Measurements from ENCODE around the gene SLC25A38. TPM values are rescaled to one million over a fixed set of nuclear protein-coding genes. Genes with fewer than 3 reads are reported as not detected.

The SLC25A38 gene
- polyA plus RNA-seq, 1 donor = 35.1 TPM

DNA sequence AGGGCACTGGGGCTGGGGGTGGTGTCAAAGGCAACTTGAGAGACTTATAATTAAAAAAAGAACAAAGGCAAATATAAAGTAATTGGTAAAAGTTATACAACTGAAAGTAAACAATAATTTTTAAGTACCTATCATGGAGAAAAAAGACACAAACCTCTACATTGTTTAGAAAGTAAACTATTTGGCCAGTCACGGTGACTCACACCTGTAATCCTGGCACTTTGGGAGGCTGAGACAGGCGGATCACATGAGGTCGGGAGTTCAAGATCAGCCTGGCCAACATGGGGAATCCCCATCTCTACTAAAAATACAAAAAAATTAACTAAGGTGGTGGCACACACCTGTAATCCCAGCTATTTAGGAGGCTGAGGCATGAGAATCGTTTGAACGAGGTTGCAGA is 49.2 kb downstream of the SLC25A38 start:
- WGBS (ENCODE audit: insufficient coverage, low lambda C conversion rate) = no CpG with 5 or more reads among the region's 5 CpGs
- H3K27me3 ChIP-seq (ENCODE audit: control insufficient read depth, insufficient read depth, low read length) = no peaks in the 10 kb centered on the region
- no peak overlapping the region for H3K4me3 ChIP-seq (ENCODE audit: low read length)
- DNase-seq = no peak
- H3K36me3 ChIP-seq (ENCODE audit: control insufficient read depth, insufficient read depth, low read length) = no peaks in the 10 kb centered on the region
- H3K27ac ChIP-seq (ENCODE audit: low read length) = no peak overlapping the region
- H3K9me3 ChIP-seq (ENCODE audit: control insufficient read depth, low read depth, low read length) = no peaks in the 10 kb centered on the region
- H3K4me1 ChIP-seq (ENCODE audit: control insufficient read depth, insufficient read depth, low read length) = no peaks in the 10 kb centered on the region

DNA sequence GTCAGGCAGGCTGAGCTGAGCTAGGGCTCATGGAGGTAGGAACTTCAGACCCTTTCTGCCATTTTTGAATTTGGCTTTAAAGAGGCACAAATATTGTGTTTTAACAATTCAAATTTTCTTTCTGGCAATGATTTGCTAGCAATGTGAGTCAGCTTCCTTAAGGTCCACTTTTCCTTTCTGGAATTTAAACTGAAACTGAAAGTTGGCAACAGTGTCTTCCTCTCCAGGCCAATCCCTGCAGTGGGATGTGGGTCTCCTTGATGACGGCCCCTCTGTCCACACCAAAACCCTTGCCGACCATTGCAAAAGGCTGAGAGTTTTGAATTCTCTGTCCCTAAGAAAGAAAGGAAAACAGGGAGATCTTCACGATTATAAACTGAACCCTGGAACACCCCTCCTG is 50.5 kb downstream of the SLC25A38 start:
- no peak overlapping the region for H3K27ac ChIP-seq (ENCODE audit: low read length)
- H3K4me1 ChIP-seq (ENCODE audit: control insufficient read depth, insufficient read depth, low read length) = no peaks in the 10 kb centered on the region
- H3K9me3 ChIP-seq (ENCODE audit: control insufficient read depth, low read depth, low read length) = no peaks in the 10 kb centered on the region
- no peak overlapping the region for H3K4me3 ChIP-seq (ENCODE audit: low read length)
- no peaks in the 10 kb centered on the region for H3K36me3 ChIP-seq (ENCODE audit: control insufficient read depth, insufficient read depth, low read length)
- WGBS (ENCODE audit: insufficient coverage, low lambda C conversion rate) = no CpG with 5 or more reads among the region's 3 CpGs
- no peaks in the 10 kb centered on the region for H3K27me3 ChIP-seq (ENCODE audit: control insufficient read depth, insufficient read depth, low read length)
- DNase-seq = peak in 1 of 2 donors; percentile 43

DNA sequence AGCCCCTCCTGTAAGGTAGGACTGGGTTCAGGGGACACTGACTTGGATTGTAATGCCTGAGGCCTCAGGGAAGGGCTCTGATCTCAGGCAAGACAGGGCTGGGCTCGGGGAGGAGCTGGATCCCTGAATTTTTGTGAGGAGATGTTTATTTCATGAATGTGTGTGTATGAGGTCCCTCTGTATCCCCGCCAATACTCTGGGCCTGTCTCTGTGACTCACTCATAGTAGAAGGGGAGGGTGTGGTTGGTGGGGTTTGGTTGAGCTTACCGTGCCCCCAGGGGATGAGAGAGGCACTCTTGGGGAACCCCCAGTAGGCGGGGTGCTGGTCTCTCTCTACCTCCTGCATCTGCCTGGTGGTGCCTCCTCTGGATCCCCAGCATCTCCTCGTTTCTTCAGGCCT is 51.4 kb downstream of the SLC25A38 start:
- no CpG with 5 or more reads among the region's 5 CpGs for WGBS (ENCODE audit: insufficient coverage, low lambda C conversion rate)
- no peaks in the 10 kb centered on the region for H3K36me3 ChIP-seq (ENCODE audit: control insufficient read depth, insufficient read depth, low read length)
- no peak for DNase-seq

DNA sequence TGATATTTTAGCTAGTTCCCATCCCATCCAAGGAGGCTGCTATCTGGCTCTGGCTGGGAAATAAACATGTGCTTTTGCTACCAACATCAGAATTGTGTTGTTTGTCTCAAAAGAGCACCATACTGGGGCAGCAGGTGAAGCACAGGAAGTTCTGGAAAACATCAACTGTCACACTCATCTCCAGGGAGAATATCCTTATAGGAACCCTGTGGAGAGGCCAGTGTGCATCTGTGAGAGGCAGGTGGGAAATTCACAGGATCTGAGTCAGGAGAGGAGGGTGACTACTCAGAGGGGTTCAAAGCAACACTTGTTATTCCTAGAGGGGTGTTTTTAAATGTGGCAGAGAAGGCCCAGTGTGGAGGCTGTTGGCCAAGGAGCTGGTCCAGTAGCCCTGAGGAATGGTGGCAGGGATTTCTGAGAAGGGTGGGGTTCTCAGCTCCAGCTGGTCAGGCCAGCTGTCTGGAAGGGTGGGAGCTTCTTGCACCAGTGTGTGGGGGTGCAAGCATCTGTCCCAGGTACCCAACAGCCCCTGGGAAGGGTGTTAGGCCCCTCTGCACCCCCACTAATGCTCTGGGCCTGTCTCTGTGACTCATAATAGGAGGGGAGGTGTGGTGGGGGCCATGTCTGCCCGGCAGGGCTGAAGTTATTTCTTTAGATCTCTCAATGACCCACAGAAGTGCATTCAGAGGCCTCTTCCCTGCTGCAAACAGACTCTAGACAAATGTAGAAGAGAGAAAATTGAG is 52.0 kb downstream of the SLC25A38 start:
- no peak overlapping the region for H3K27ac ChIP-seq (ENCODE audit: low read length)
- H3K4me1 ChIP-seq (ENCODE audit: control insufficient read depth, insufficient read depth, low read length) = no peaks in the 10 kb centered on the region
- no peak for DNase-seq
- no peak overlapping the region for H3K4me3 ChIP-seq (ENCODE audit: low read length)
- no peaks in the 10 kb centered on the region for H3K36me3 ChIP-seq (ENCODE audit: control insufficient read depth, insufficient read depth, low read length)
- no peaks in the 10 kb centered on the region for H3K27me3 ChIP-seq (ENCODE audit: control insufficient read depth, insufficient read depth, low read length)
- H3K9me3 ChIP-seq (ENCODE audit: control insufficient read depth, low read depth, low read length) = no peaks in the 10 kb centered on the region
- no CpG with 5 or more reads among the region's 1 CpG for WGBS (ENCODE audit: insufficient coverage, low lambda C conversion rate)

More for the DNA sequence above, 51.4 kb downstream of the SLC25A38 start:
- Histone ChIP-seq H3K27ac (ENCODE audit: low read length) (no peak overlapping the region), H3K9me3 (ENCODE audit: control insufficient read depth, low read depth, low read length) (no peaks in the 10 kb centered on the region), H3K27me3 (ENCODE audit: control insufficient read depth, insufficient read depth, low read length) (no peaks in the 10 kb centered on the region), H3K4me3 (ENCODE audit: low read length) (no peak overlapping the region), H3K4me1 (ENCODE audit: control insufficient read depth, insufficient read depth, low read length) (no peaks in the 10 kb centered on the region)

DNA sequence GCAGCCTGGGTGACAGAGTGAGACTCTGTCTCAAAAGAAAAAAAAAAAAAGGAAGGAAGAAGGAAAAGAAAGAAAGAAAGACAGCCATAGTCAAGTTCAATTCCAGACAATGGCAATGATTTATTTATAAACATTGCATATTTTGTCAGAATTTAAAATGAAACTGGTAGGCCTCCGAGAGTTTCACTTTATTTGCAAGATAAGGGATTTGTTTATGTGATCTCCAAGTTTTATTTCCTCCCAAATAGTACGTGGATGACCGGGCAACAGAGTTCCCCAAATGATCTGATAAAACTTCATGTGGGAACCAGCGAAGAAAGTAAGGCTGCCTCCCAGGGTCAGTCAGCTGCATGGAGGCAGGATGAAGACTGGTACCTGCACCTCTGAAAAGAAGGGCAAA is 55.7 kb downstream of the SLC25A38 start:
- no peak for DNase-seq
- Histone ChIP-seq H3K27me3 (ENCODE audit: control insufficient read depth, insufficient read depth, low read length) (no peaks in the 10 kb centered on the region), H3K36me3 (ENCODE audit: control insufficient read depth, insufficient read depth, low read length) (no peaks in the 10 kb centered on the region), H3K9me3 (ENCODE audit: control insufficient read depth, low read depth, low read length) (no peaks in the 10 kb centered on the region), H3K4me1 (ENCODE audit: control insufficient read depth, insufficient read depth, low read length) (no peaks in the 10 kb centered on the region), H3K27ac (ENCODE audit: low read length) (no peak overlapping the region), H3K4me3 (ENCODE audit: low read length) (no peak overlapping the region)
- WGBS (ENCODE audit: insufficient coverage, low lambda C conversion rate) = no CpG with 5 or more reads among the region's 4 CpGs

DNA sequence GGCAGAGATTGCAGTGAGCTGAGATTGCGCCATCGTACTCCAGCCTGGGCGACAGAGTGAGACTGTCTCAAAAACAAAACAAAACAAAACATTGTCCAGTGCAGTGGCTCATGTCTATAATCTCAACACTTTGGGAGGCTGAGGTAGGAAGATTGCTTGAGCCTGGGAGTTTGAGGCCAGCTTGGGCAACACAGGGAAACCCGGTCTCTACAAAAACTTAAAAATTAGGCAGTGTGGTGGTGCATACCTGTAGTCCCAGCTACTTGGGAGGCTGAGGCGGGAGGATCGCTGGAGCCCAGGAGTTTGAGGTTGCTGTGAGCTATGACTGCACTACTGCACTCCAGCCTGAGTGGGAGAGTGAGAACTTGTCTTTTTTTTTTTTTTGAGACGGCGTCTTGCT is 57.1 kb downstream of the SLC25A38 start:
- DNase-seq = no peak
- H3K27ac ChIP-seq (ENCODE audit: low read length) = no peak overlapping the region
- no CpG with 5 or more reads among the region's 8 CpGs for WGBS (ENCODE audit: insufficient coverage, low lambda C conversion rate)
- H3K27me3 ChIP-seq (ENCODE audit: control insufficient read depth, insufficient read depth, low read length) = no peaks in the 10 kb centered on the region
- no peaks in the 10 kb centered on the region for H3K4me1 ChIP-seq (ENCODE audit: control insufficient read depth, insufficient read depth, low read length)
- H3K4me3 ChIP-seq (ENCODE audit: low read length) = no peak overlapping the region
- no peaks in the 10 kb centered on the region for H3K36me3 ChIP-seq (ENCODE audit: control insufficient read depth, insufficient read depth, low read length)
- H3K9me3 ChIP-seq (ENCODE audit: control insufficient read depth, low read depth, low read length) = no peaks in the 10 kb centered on the region

DNA sequence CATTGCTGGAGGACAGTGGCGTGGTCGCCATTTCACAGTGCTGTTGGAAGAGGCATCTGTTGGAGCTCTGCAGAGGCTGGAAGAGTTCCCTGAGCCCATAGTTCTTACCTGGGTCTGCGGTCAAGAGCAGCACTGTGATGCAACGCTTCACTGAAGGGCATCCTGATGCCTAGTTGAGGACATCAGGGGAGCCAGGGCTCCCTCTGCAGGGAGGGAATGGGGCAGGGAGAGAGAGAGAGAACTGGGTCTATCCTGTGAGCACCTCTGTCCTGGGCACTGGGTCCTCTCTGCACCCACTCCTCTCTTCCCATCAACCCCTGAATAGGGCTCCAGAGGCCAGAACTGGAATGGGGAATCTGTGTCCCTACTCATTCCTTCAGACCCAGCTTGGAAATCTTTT is 60.4 kb downstream of the SLC25A38 start:
- no peaks in the 10 kb centered on the region for H3K9me3 ChIP-seq (ENCODE audit: control insufficient read depth, low read depth, low read length)
- no peak for DNase-seq
- H3K4me1 ChIP-seq (ENCODE audit: control insufficient read depth, insufficient read depth, low read length) = no peaks in the 10 kb centered on the region
- no CpG with 5 or more reads among the region's 4 CpGs for WGBS (ENCODE audit: insufficient coverage, low lambda C conversion rate)
- H3K27ac ChIP-seq (ENCODE audit: low read length) = no peak overlapping the region
- H3K27me3 ChIP-seq (ENCODE audit: control insufficient read depth, insufficient read depth, low read length) = no peaks in the 10 kb centered on the region
- H3K4me3 ChIP-seq (ENCODE audit: low read length) = no peak overlapping the region
- H3K36me3 ChIP-seq (ENCODE audit: control insufficient read depth, insufficient read depth, low read length) = no peaks in the 10 kb centered on the region

DNA sequence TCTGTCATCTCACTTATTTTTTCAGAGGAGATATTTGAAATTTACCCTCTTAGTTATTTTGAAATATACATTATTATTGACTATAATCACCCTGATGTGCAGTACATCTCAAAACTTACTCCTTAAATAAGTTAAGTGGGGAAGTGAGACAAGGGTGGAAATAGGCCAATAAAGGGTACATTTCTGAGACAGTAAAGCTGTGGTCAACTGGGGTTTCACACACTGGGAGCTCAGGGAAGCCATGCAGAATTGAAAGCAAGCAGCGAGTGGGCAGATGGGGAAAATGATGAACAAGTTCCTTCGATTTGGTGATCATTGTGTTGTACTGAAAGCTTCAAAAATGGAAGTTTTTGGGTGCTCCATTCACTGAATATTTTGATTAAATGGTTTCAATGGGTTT is 62.8 kb downstream of the SLC25A38 start:
- H3K9me3 ChIP-seq (ENCODE audit: control insufficient read depth, low read depth, low read length) = no peaks in the 10 kb centered on the region
- no peak for DNase-seq
- H3K27me3 ChIP-seq (ENCODE audit: control insufficient read depth, insufficient read depth, low read length) = no peaks in the 10 kb centered on the region
- H3K36me3 ChIP-seq (ENCODE audit: control insufficient read depth, insufficient read depth, low read length) = no peaks in the 10 kb centered on the region
- no peak overlapping the region for H3K4me3 ChIP-seq (ENCODE audit: low read length)
- no peaks in the 10 kb centered on the region for H3K4me1 ChIP-seq (ENCODE audit: control insufficient read depth, insufficient read depth, low read length)
- no peak overlapping the region for H3K27ac ChIP-seq (ENCODE audit: low read length)
- 91% methylated on average over 2 of the region's 2 CpGs for WGBS (ENCODE audit: insufficient coverage, low lambda C conversion rate)

DNA sequence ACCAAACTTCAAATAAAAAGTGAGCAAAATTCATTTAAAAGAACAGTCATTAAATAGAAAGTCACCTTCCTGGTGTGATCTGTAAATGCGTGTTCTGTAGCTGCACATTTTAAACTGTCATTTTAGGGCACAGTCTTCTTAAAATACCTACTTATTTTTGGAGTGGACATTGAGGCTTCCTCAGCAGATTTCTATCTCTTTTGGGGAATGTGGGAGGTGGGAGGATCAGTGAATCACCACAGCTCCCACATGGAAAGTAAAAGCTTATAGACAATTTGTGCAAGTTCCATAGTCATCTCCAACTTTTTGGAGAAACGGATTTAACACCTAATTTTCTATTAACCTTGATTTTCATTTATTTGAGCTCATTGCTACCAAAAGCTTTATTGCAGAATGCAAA is 63.3 kb downstream of the SLC25A38 start:
- Histone ChIP-seq H3K27me3 (ENCODE audit: control insufficient read depth, insufficient read depth, low read length) (no peaks in the 10 kb centered on the region), H3K4me1 (ENCODE audit: control insufficient read depth, insufficient read depth, low read length) (no peaks in the 10 kb centered on the region), H3K36me3 (ENCODE audit: control insufficient read depth, insufficient read depth, low read length) (no peaks in the 10 kb centered on the region), H3K27ac (ENCODE audit: low read length) (no peak overlapping the region), H3K9me3 (ENCODE audit: control insufficient read depth, low read depth, low read length) (no peaks in the 10 kb centered on the region), H3K4me3 (ENCODE audit: low read length) (no peak overlapping the region)
- no peak for DNase-seq
- WGBS (ENCODE audit: insufficient coverage, low lambda C conversion rate) = 100% methylated on average over 1 of the region's 2 CpGs
